GM18520 (cell line): ENCODE measurements around the gene SCAF1.

Experiments used
- ATAC-seq: cut with Tn5 transposase; IDR thresholded peaks from one replicate; pipeline ENCODE4 v1.9.1; 2021; ENCODE audit not compliant: unreplicated experiment

SCAF1 gene

GRCh38 chr19:49684251-49684982 lies 42.4 kb downstream of the SCAF1 start:
- no peak for ATAC-seq

- no peak for ATAC-seq
Measured at GRCh38 chr19:49684983-49685553, 43.1 kb downstream of the SCAF1 start.

GRCh38 chr19:49685845-49686332 lies 43.9 kb downstream of the SCAF1 start:
- no peak for ATAC-seq

GRCh38 chr19:49686503-49687088 lies 44.6 kb downstream of the SCAF1 start:
- no peak for ATAC-seq

GRCh38 chr19:49687150-49687549 lies 45.1 kb downstream of the SCAF1 start:
- ATAC-seq = no peak

GRCh38 chr19:49687566-49688316 lies 45.7 kb downstream of the SCAF1 start:
- no peak for ATAC-seq

- ATAC-seq = no peak
Measured at GRCh38 chr19:49688531-49689132, 46.6 kb downstream of the SCAF1 start.

- ATAC-seq = no peak
Measured at GRCh38 chr19:49689133-49690078, 47.4 kb downstream of the SCAF1 start, which contains the start of gene ADM5. TSS of gene ADM5 (plus strand) at chr19:49689594. CDS start at chr19:49689838, 244 bp downstream.

GRCh38 chr19:49690079-49690655 lies 48.2 kb downstream of the SCAF1 start:
- ATAC-seq = no peak

- no peak for ATAC-seq
Measured at GRCh38 chr19:49690656-49691242, 48.7 kb downstream of the SCAF1 start, which contains the start of gene CPT1C. TSS of gene CPT1C (plus strand) at chr19:49691116. CDS start at chr19:49692253, 1,137 bp downstream.

- ATAC-seq = no peak
Measured at GRCh38 chr19:49691243-49692146, 49.5 kb downstream of the SCAF1 start.

GRCh38 chr19:49692147-49692506 lies 50.1 kb downstream of the SCAF1 start:
- ATAC-seq = no peak

GRCh38 chr19:49696115-49696514 lies 54.1 kb downstream of the SCAF1 start:
- no peak for ATAC-seq

GRCh38 chr19:49696865-49697264 lies 54.9 kb downstream of the SCAF1 start:
- ATAC-seq = no peak

GRCh38 chr19:49699364-49699763 lies 57.4 kb downstream of the SCAF1 start:
- no peak for ATAC-seq

- ATAC-seq = no peak
Measured at GRCh38 chr19:49700563-49700962, 58.6 kb downstream of the SCAF1 start.

- no peak for ATAC-seq
Measured at GRCh38 chr19:49701271-49701786, 59.3 kb downstream of the SCAF1 start.
